ENCODE measurements around the gene NOVA2. TPM values are rescaled to one million over a fixed set of nuclear protein-coding genes. Genes with fewer than 3 reads are reported as not detected.

Gene NOVA2
- polyA plus RNA-seq, 1 of the 3 experiments (the other 2 are of a cell fraction) = 1.9 TPM

GRCh38 chr19:45998834-45999233 is 25.2 kb upstream of the NOVA2 start:
- POLR2A ChIA-PET = interaction anchor here (0.6 kb wide), 1 partner anchor 1477 kb away, joined by 3 read pairs; no protein-coding TSS in a partner anchor

More at GRCh38 chr19:45998834-45999233, 25.2 kb upstream of the NOVA2 start:
- no peak for TF ChIP-seq MEF2A (IDR thresholded peaks at IDR 0.05; ENCODE audit: borderline replicate concordance, low read depth)
- no peak for TF ChIP-seq JUND (IDR thresholded peaks at IDR 0.05)
- TF ChIP-seq TCF12 (IDR thresholded peaks at IDR 0.05) = no peak
- no peak for TF ChIP-seq RAD21 (IDR thresholded peaks at IDR 0.05; ENCODE audit: low read length)
- no peak for TF ChIP-seq IRF3 (IDR thresholded peaks at IDR 0.05; ENCODE audit: low read depth, low read length)
- TF ChIP-seq, protein P1, sequence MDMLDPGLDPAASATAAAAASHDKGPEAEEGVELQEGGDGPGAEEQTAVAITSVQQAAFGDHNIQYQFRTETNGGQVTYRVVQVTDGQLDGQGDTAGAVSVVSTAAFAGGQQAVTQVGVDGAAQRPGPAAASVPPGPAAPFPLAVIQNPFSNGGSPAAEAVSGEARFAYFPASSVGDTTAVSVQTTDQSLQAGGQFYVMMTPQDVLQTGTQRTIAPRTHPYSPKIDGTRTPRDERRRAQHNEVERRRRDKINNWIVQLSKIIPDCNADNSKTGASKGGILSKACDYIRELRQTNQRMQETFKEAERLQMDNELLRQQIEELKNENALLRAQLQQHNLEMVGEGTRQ (IDR thresholded peaks at IDR 0.05; ENCODE audit: borderline replicate concordance, low read depth, low read length) = no peak
- no peak for TF ChIP-seq REST (IDR thresholded peaks at IDR 0.05; ENCODE audit: low read depth, low read length)
- no peak for TF ChIP-seq RXRA (IDR thresholded peaks at IDR 0.05; ENCODE audit: borderline replicate concordance, low read depth)
- TF ChIP-seq NFIC (IDR thresholded peaks at IDR 0.05; ENCODE audit: borderline replicate concordance) = no peak
- no peak for TF ChIP-seq RCOR1 (IDR thresholded peaks at IDR 0.05; ENCODE audit: low read length)
- DNase-seq = no peak
- H3K4me3 ChIP-seq (ENCODE audit: low read depth in 2 of 2, low read length in 1 of 2) = no peak overlapping the region
- H3K79me2 ChIP-seq (ENCODE audit: insufficient read depth) = peaks cover 19% of the 10 kb centered on the region
- no peak overlapping the region for H3K9ac ChIP-seq
- H3K27me3 ChIP-seq (ENCODE audit: insufficient read depth) = no peaks in the 10 kb centered on the region
- WGBS (ENCODE audit: low lambda C conversion rate) = 100% methylated on average over 4 of the region's 4 CpGs
- no peak overlapping the region for H2AFZ ChIP-seq (ENCODE audit: low read depth)
- peaks cover 12% of the 10 kb centered on the region for H3F3A ChIP-seq (replicated peaks; ENCODE audit: insufficient read depth)
- H3K9me3 ChIP-seq = no peaks in the 10 kb centered on the region
- H3K4me1 ChIP-seq (ENCODE audit: control insufficient read depth in 1 of 2, insufficient read depth in 2 of 2, low read depth in 1 of 2, low read length in 1 of 2) = peaks cover 0 to 12% of the 10 kb centered on the region in 2 experiments; a peak in 1 of 4 replicates
- H3K9me2 ChIP-seq = no peaks in the 10 kb centered on the region
- H3K36me3 ChIP-seq (replicated peaks in 1 of 2; ENCODE audit: control insufficient read depth in 1 of 2, insufficient read depth in 2 of 2, low read length in 1 of 2) = no peaks in the 10 kb centered on the region
- no peak overlapping the region for H3K4me2 ChIP-seq
- CTCF ChIA-PET = interaction anchor here (1.0 to 3.5 kb wide), 3 partner anchors 12 to 30 kb away, joined by 3 to 13 read pairs (median 9); no protein-coding TSS in a partner anchor
- H4K20me1 ChIP-seq (ENCODE audit: insufficient read depth) = no peaks in the 10 kb centered on the region
- no peak overlapping the region; a peak in 1 of 4 replicates for H3K27ac ChIP-seq (ENCODE audit: low read depth in 2 of 2, low read length in 1 of 2)
